ENCODE measurements around the gene RPAP2. TPM values are rescaled to one million over a fixed set of nuclear protein-coding genes. Genes with fewer than 3 reads are reported as not detected.

RPAP2 gene
- total RNA-seq, 1 experiment from 2014 or later = 21.6 TPM

GRCh38 chr1:92291372-92291999, 7.4 kb upstream of the RPAP2 start:
- H3K9me3 Mint-ChIP-seq (ENCODE audit: low read depth, unreplicated experiment) = no peaks in the 10 kb centered on the region
- no peak overlapping the region for H3K27ac Mint-ChIP-seq (ENCODE audit: unreplicated experiment)
- intact Hi-C loops (cut with micrococcal nuclease; ENCODE audit: unreplicated experiment) = loop anchor here (2.0 to 5.0 kb wide), 4 partner anchors 295 to 1009 kb away; no protein-coding TSS in a partner anchor
- peaks cover 9% of the 10 kb centered on the region for H3K36me3 Mint-ChIP-seq (ENCODE audit: insufficient read depth, unreplicated experiment)
- H3K27me3 Mint-ChIP-seq (ENCODE audit: unreplicated experiment) = no peaks in the 10 kb centered on the region
- CTCF ChIA-PET = interaction anchor here (0.5 to 1.6 kb wide), 8 partner anchors 66 to 885 kb away, joined by 3 to 27 read pairs (median 4); partner anchors contain the start of gene GFI1
- no peak for DNase-seq
- no peak overlapping the region for H3K4me3 Mint-ChIP-seq (ENCODE audit: low read depth, unreplicated experiment)
- no TSS peak for BruUV-seq (replicated peaks)
- TF ChIP-seq CTCF (IDR thresholded peaks at IDR 0.05; ENCODE audit: unreplicated experiment) = peak; percentile 40
- H3K4me1 Mint-ChIP-seq (ENCODE audit: low read depth, unreplicated experiment) = no peaks in the 10 kb centered on the region

DNA sequence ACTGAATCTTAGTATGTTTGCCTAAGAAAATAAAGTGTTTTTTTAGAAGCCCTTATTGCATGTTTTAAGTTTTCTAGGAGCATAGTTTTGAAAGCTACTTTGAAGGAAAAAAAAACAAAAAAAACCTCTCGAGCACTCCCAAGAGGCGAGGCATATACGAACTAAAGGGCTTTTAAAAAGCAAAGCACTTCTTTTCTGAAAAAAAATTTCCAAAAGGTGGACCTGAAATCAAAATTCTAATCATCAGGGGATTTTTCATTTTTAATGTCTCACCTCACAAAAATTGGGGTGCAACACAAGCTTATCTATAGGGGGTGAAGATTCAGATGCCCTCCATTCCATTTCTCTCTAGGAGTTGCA, 666 bp upstream of the RPAP2 start:
- intact Hi-C loops (cut with micrococcal nuclease; ENCODE audit: unreplicated experiment) = no loop called here
- no peak for DNase-seq
- CTCF ChIA-PET = interaction anchor here (0.6 kb wide), 1 partner anchor 446 kb away, joined by 7 read pairs; no protein-coding TSS in a partner anchor
- Mint-ChIP-seq H3K27ac (ENCODE audit: unreplicated experiment) (peak overlapping the region; percentile 97), H3K36me3 (ENCODE audit: insufficient read depth, unreplicated experiment) (peaks cover 26% of the 10 kb centered on the region), H3K4me3 (ENCODE audit: low read depth, unreplicated experiment) (peak overlapping the region; percentile 98), H3K4me1 (ENCODE audit: low read depth, unreplicated experiment) (peaks cover 9% of the 10 kb centered on the region), H3K9me3 (ENCODE audit: low read depth, unreplicated experiment) (no peaks in the 10 kb centered on the region), H3K27me3 (ENCODE audit: unreplicated experiment) (no peaks in the 10 kb centered on the region)
- TSS peak; percentile 56 for BruUV-seq (replicated peaks)
- no peak for TF ChIP-seq CTCF (IDR thresholded peaks at IDR 0.05; ENCODE audit: unreplicated experiment)

GRCh38 chr1:92299477-92300150, 755 bp downstream of the RPAP2 start:
- peak overlapping the region; percentile 98 for H3K4me3 Mint-ChIP-seq (ENCODE audit: low read depth, unreplicated experiment)
- intact Hi-C loops (cut with micrococcal nuclease; ENCODE audit: unreplicated experiment) = no loop called here
- peaks cover 30% of the 10 kb centered on the region for H3K36me3 Mint-ChIP-seq (ENCODE audit: insufficient read depth, unreplicated experiment)
- no peaks in the 10 kb centered on the region for H3K27me3 Mint-ChIP-seq (ENCODE audit: unreplicated experiment)
- H3K27ac Mint-ChIP-seq (ENCODE audit: unreplicated experiment) = peak overlapping the region; percentile 97
- no peak for DNase-seq
- peaks cover 9% of the 10 kb centered on the region for H3K4me1 Mint-ChIP-seq (ENCODE audit: low read depth, unreplicated experiment)
- TF ChIP-seq CTCF (IDR thresholded peaks at IDR 0.05; ENCODE audit: unreplicated experiment) = no peak
- BruUV-seq (replicated peaks) = no TSS peak
- no peaks in the 10 kb centered on the region for H3K9me3 Mint-ChIP-seq (ENCODE audit: low read depth, unreplicated experiment)
- CTCF ChIA-PET = interaction anchor here (0.5 to 0.6 kb wide), 2 partner anchors 22 to 980 kb away, joined by 4 to 7 read pairs; no protein-coding TSS in a partner anchor

- peaks cover 29% of the 10 kb centered on the region for H3K36me3 Mint-ChIP-seq (ENCODE audit: insufficient read depth, unreplicated experiment)
- no TSS peak for BruUV-seq (replicated peaks)
- CTCF ChIA-PET = no interaction called here
- DNase-seq = no peak
- H3K4me3 Mint-ChIP-seq (ENCODE audit: low read depth, unreplicated experiment) = no peak overlapping the region
- no peaks in the 10 kb centered on the region for H3K27me3 Mint-ChIP-seq (ENCODE audit: unreplicated experiment)
- H3K4me1 Mint-ChIP-seq (ENCODE audit: low read depth, unreplicated experiment) = peaks cover 9% of the 10 kb centered on the region
- TF ChIP-seq CTCF (IDR thresholded peaks at IDR 0.05; ENCODE audit: unreplicated experiment) = no peak
- H3K27ac Mint-ChIP-seq (ENCODE audit: unreplicated experiment) = no peak overlapping the region
- no peaks in the 10 kb centered on the region for H3K9me3 Mint-ChIP-seq (ENCODE audit: low read depth, unreplicated experiment)
- intact Hi-C loops (cut with micrococcal nuclease; ENCODE audit: unreplicated experiment) = no loop called here
Measured at GRCh38 chr1:92301021-92301420, 2.2 kb downstream of the RPAP2 start.

Measured in Calu3 (cell line).